Muscle of arm (tissue), 12 donors: ENCODE results near the gene NDUFA7. TPM values are rescaled to one million over a fixed set of nuclear protein-coding genes. Genes with fewer than 3 reads are reported as not detected.
"Not testable (repeated sequence)": the region's sequence is repeated elsewhere in the genome, so short reads cannot be mapped to it uniquely, and the experiment has no call there.

Source experiments
- DNase-seq: peaks from one replicate; pipeline ENCODE4 v3.0.0-alpha.2; 2013
- polyA plus RNA-seq, 12 donors: library from polyadenylated mRNA; unstranded; fragments of 120-200 nt; gene quantifications; one replicate each; pipeline ENCODE4 v1.2.1, GENCODE V29; 2013; ENCODE audit not compliant: insufficient read length in 12 of 12

The NDUFA7 gene
- polyA plus RNA-seq, 12 donors = 28.8 to 49.3 (median 39.5) TPM; not detected in 1

GRCh38 chr19:8302357-8302691 lies 18.9 kb downstream of the NDUFA7 start:
- no peak for DNase-seq

DNA sequence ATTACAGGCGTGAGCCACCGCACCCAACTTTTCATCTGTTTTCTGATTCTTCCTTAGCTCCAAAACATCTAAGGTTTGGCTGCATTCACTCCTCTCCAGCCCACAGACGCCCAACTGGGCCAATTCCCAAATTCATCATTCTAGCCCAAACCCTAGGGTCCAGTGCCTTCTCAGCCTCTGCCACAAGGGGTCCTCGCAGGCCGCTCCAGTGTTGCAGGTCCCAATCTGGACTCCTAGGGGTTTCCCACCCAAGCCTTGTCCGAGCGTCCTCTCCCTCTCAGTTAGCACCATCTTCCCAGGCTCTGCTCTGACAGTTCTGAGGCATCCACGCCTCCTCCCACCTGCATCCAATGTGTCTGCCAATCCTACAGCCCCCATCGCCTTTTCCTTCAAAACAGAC lies 29.8 kb downstream of the NDUFA7 start:
- DNase-seq = not testable (repeated sequence)

DNA sequence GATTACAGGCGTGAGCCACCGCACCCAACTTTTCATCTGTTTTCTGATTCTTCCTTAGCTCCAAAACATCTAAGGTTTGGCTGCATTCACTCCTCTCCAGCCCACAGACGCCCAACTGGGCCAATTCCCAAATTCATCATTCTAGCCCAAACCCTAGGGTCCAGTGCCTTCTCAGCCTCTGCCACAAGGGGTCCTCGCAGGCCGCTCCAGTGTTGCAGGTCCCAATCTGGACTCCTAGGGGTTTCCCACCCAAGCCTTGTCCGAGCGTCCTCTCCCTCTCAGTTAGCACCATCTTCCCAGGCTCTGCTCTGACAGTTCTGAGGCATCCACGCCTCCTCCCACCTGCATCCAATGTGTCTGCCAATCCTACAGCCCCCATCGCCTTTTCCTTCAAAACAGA lies 44.7 kb downstream of the NDUFA7 start:
- not testable (repeated sequence) for DNase-seq

DNA sequence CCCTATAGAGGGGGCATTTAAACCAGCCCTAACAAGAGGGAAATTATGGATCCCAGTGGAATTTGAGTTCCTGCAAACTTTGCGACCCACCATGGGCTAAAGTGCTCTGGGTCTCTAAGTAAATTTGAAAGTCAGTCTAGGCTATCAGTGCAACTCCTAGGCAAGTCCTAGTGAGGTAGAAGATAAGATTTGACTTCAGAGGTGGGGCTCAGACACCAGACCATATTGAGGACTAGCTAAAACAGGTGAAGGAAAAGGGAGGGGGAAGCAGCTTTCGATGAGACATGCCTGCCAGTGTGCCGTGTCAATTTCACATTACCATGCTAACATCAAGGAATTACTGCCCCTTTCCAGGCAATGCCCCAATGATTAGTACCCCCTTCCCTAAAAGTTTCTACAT lies 51.5 kb downstream of the NDUFA7 start:
- DNase-seq = no peak

GRCh38 chr19:8265872-8266271 lies 55.3 kb downstream of the NDUFA7 start:
- no peak for DNase-seq

DNA sequence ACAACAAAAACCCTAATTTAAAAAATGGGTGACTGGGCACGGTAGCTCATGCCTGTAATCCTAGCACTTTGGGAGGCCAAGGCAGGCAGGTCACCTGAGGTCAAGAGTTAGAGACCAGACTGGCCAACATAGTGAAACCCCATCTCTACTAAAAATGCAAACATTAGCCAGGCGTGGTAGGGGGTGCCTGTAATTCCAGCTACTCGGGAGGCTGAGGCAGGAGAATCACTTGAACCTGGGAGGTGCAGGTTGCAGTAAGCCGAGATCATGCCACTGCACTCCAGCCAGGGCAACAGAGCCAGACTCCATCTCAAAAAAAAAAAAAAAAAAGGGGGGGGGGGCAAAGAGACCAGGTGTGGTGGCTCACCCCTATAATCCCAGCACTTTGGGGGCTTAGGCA lies 56.9 kb downstream of the NDUFA7 start:
- DNase-seq = not testable (repeated sequence)

GRCh38 chr19:8262431-8262830 lies 58.7 kb downstream of the NDUFA7 start:
- DNase-seq = no peak

DNA sequence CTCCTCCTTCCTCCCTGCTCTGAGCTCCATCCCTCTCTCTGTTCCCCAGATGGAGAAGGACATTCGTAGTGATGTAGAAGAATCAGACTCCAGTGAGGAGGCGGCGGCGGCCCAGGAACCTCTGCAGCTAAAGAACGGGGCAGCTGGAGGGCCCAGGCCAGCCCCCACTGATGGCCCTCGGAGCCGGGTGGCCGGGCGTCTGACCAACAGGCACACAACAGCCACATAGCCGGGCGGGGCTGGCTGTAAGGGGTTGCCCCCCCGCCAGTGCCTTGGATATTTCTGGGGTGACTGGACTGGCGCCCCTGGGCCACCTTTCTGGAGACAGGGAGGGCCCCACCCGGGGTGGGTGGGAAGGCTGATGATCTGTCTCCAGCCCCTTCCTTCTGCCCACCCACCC lies 59.3 kb downstream of the NDUFA7 start:
- no peak for DNase-seq

DNA sequence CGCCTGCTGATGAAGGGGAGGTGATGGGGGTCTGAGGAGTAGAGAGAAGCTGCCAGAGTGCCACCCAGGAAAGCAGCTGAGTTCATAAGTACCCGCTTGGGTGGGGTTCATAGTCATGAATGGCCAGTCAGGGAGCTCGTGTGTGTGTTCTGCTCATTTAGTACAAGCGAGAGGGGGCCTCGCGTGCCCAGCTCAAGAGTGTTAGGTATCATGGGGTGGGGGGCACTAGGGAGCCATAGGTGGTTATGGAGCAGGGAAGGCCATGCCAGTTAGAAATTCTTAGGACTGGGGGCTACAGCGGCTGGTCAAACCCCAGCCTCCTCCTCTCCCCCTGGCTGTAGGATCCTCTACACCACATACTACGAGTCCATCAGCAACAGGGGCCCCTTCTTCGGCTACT lies 59.8 kb downstream of the NDUFA7 start:
- DNase-seq = no peak

Other genes starting within 250 kb of the NDUFA7 start
- gene FBN3, start 171.8 kb downstream of the NDUFA7 start, polyA plus RNA-seq = 10 to 100 TPM in 6 of 12 donors, 1 to 10 TPM in 5, not detected in 1; 5.6 to 41.5 (median 11.5) TPM
- 10 to 100 TPM in 10 of 12 donors, 1 to 10 TPM in 1, not detected in 1; 9.9 to 43.6 (median 15.5) TPM for gene CERS4, start 112.0 kb downstream of the NDUFA7 start, polyA plus RNA-seq
- 10 to 100 TPM in 11 of 12 donors, not detected in 1; 13.9 to 23.6 (median 19.1) TPM for gene CD320, start 13.0 kb downstream of the NDUFA7 start, polyA plus RNA-seq
- gene RPS28, start 121 bp upstream of the NDUFA7 start, polyA plus RNA-seq = 1,000 to 10,000 TPM in 1 of 12 donors, 100 to 1,000 TPM in 10, not detected in 1; 402 to 1,142 (median 551) TPM
- gene KANK3, start 21.9 kb upstream of the NDUFA7 start, polyA plus RNA-seq = 10 to 100 TPM in 5 of 12 donors, 1 to 10 TPM in 6, not detected in 1; 6.2 to 18.5 (median 7.7) TPM
- 1 to 10 TPM in 9 of 12 donors, under 1 TPM in 1, not detected in 2; 0.76 to 4.6 (median 1.8) TPM for gene ANGPTL4, start 42.8 kb upstream of the NDUFA7 start, polyA plus RNA-seq
- 100 to 1,000 TPM in 2 of 12 donors, 10 to 100 TPM in 9, not detected in 1; 53.9 to 120 (median 60.8) TPM for gene RAB11B, start 69.0 kb upstream of the NDUFA7 start, polyA plus RNA-seq
- gene MARCHF2, start 91.9 kb upstream of the NDUFA7 start, polyA plus RNA-seq = 10 to 100 TPM in 11 of 12 donors, not detected in 1; 10.6 to 15.2 (median 12.9) TPM
- 100 to 1,000 TPM in 11 of 12 donors, not detected in 1; 173 to 360 (median 195) TPM for gene HNRNPM, start 123.6 kb upstream of the NDUFA7 start, polyA plus RNA-seq
- gene PRAM1, start 181.3 kb upstream of the NDUFA7 start, polyA plus RNA-seq = 1 to 10 TPM in 8 of 12 donors, under 1 TPM in 2, not detected in 2; 0.59 to 9.8 (median 1.4) TPM
- 10 to 100 TPM in 11 of 12 donors, not detected in 1; 10.5 to 25.4 (median 12.6) TPM for gene ZNF414, start 192.8 kb upstream of the NDUFA7 start, polyA plus RNA-seq